SJCRH30 (cell line): ENCODE data around the gene KRTAP10-5. TPM values are rescaled to one million over a fixed set of nuclear protein-coding genes. Genes with fewer than 3 reads are reported as not detected.
"Not testable (repeated sequence)": the region's sequence is repeated elsewhere in the genome, so short reads cannot be mapped to it uniquely, and the experiment has no call there.

Experiments
- DNase-seq, 2 experiments: peaks; one replicate each; pipeline ENCODE4 v3.0.0-alpha.2; 2015 to 2020
- H3K27ac ChIP-seq: fragments of 250-450 bp; sonication (Bioruptor Pico); 2 replicates; pipeline ENCODE4 v1.5.1; 2020; ENCODE audit warnings: mild to moderate bottlenecking, moderate library complexity
- H3K27me3 ChIP-seq: fragments of 250-450 bp; sonication (Bioruptor Pico); 2 replicates; pipeline ENCODE4 v1.5.1; 2020; ENCODE audit warnings: mild to moderate bottlenecking, moderate library complexity
- H3K36me3 ChIP-seq: fragments of 250-450 bp; sonication (Bioruptor Pico); 2 replicates; pipeline ENCODE4 v1.5.1; 2020; ENCODE audit warnings: mild to moderate bottlenecking, moderate library complexity
- H3K4me1 ChIP-seq: fragments of 250-450 bp; sonication (Bioruptor Pico); 2 replicates; pipeline ENCODE4 v1.5.1; 2020; ENCODE audit warnings: mild to moderate bottlenecking, moderate library complexity
- H3K4me3 ChIP-seq: fragments of 250-450 bp; sonication (Bioruptor Pico); 2 replicates; pipeline ENCODE4 v1.5.1; 2020; ENCODE audit warnings: mild to moderate bottlenecking, moderate library complexity
- H3K9me3 ChIP-seq: fragments of 250-450 bp; sonication (Bioruptor Pico); replicated peaks from 2 replicates; pipeline ENCODE4 v1.5.1; 2020; ENCODE audit warnings: mild to moderate bottlenecking, moderate library complexity
- total RNA-seq: library from RNA; depleted of rRNA; stranded (reverse); fragments of >200 nt; shearing (Covaris generic); gene quantifications from 2 replicates; pipeline ENCODE4 v1.2.3, GENCODE V29; 2014

Gene KRTAP10-5
- total RNA-seq, 1 experiment from 2014 or later, result not detected

- Histone ChIP-seq H3K4me3 (no peak within 1 kb of the TSS), H3K9me3 (no peaks in the 10 kb centered on the region), H3K27ac (no peak within 1 kb of the TSS), H3K4me1 (no peaks in the 10 kb centered on the region), H3K36me3 (no peaks in the 10 kb centered on the region), H3K27me3 (0 out of 2 replicates have a peak, but pooled peaks cover 3% of the 10 kb centered on the region)
- no peak for DNase-seq
Observed at GRCh38 chr21:44558695-44559094, 21.7 kb downstream of the KRTAP10-5 start, which contains the start of gene KRTAP10-3. TSS of gene KRTAP10-3 (minus strand) at chr21:44558795. CDS start at chr21:44558715, 80 bp downstream.

GRCh38 chr21:44558329-44558675, 22.1 kb downstream of the KRTAP10-5 start:
- not testable (repeated sequence) for DNase-seq, H3K4me1 ChIP-seq, H3K36me3 ChIP-seq, H3K9me3 ChIP-seq, H3K27ac ChIP-seq, H3K4me3 ChIP-seq, H3K27me3 ChIP-seq

- no peak for DNase-seq
- Histone ChIP-seq H3K4me3 (no peak overlapping the region), H3K27ac (no peak overlapping the region), H3K4me1 (no peaks in the 10 kb centered on the region), H3K9me3 (no peaks in the 10 kb centered on the region), H3K36me3 (no peaks in the 10 kb centered on the region), H3K27me3 (0 out of 2 replicates have a peak, but pooled peaks cover 3% of the 10 kb centered on the region)
Observed at GRCh38 chr21:44557491-44558328, 22.7 kb downstream of the KRTAP10-5 start.

- Histone ChIP-seq H3K4me3 (no peak overlapping the region), H3K36me3 (no peaks in the 10 kb centered on the region), H3K27ac (no peak overlapping the region), H3K27me3 (0 out of 2 replicates have a peak, but pooled peaks cover 3% of the 10 kb centered on the region), H3K9me3 (no peaks in the 10 kb centered on the region), H3K4me1 (no peaks in the 10 kb centered on the region)
- DNase-seq, result no peak
Observed at GRCh38 chr21:44556879-44557278, 23.5 kb downstream of the KRTAP10-5 start.

GRCh38 chr21:44555200-44555875, 25.1 kb downstream of the KRTAP10-5 start:
- H3K4me3 ChIP-seq, result no peak overlapping the region
- no peak for DNase-seq
- no peaks in the 10 kb centered on the region for H3K9me3 ChIP-seq
- H3K27me3 ChIP-seq, result 0 out of 2 replicates have a peak, but pooled peaks cover 3% of the 10 kb centered on the region
- no peaks in the 10 kb centered on the region for H3K36me3 ChIP-seq
- H3K27ac ChIP-seq, result no peak overlapping the region
- H3K4me1 ChIP-seq, result no peaks in the 10 kb centered on the region

GRCh38 chr21:44552681-44553080, 27.7 kb downstream of the KRTAP10-5 start:
- DNase-seq, result no peak
- Histone ChIP-seq H3K36me3 (no peaks in the 10 kb centered on the region), H3K9me3 (no peaks in the 10 kb centered on the region), H3K27ac (no peak overlapping the region), H3K4me3 (no peak overlapping the region), H3K27me3 (0 out of 2 replicates have a peak, but pooled peaks cover 3% of the 10 kb centered on the region), H3K4me1 (no peaks in the 10 kb centered on the region)

GRCh38 chr21:44552136-44552535, 28.3 kb downstream of the KRTAP10-5 start:
- no peaks in the 10 kb centered on the region for H3K36me3 ChIP-seq
- no peaks in the 10 kb centered on the region for H3K4me1 ChIP-seq
- H3K27me3 ChIP-seq, result 0 out of 2 replicates have a peak, but pooled peaks cover 3% of the 10 kb centered on the region
- H3K9me3 ChIP-seq, result no peaks in the 10 kb centered on the region
- no peak overlapping the region for H3K27ac ChIP-seq
- DNase-seq, result no peak
- no peak overlapping the region for H3K4me3 ChIP-seq

- no peak within 1 kb of the TSS for H3K4me3 ChIP-seq
- no peak within 1 kb of the TSS for H3K27ac ChIP-seq
- H3K4me1 ChIP-seq, result no peaks in the 10 kb centered on the region
- no peaks in the 10 kb centered on the region for H3K36me3 ChIP-seq
- DNase-seq, result no peak
- peaks cover 3% of the 10 kb centered on the region; the same call in 1 of the 2 replicates for H3K9me3 ChIP-seq
- no peaks in the 10 kb centered on the region for H3K27me3 ChIP-seq
Observed at GRCh38 chr21:44551340-44551961, 29.0 kb downstream of the KRTAP10-5 start, which contains the start of gene KRTAP10-2. TSS of gene KRTAP10-2 (minus strand) at chr21:44551505. CDS start at chr21:44551458, 47 bp downstream.

GRCh38 chr21:44550807-44551206, 29.6 kb downstream of the KRTAP10-5 start:
- Histone ChIP-seq H3K27ac (no peak overlapping the region), H3K27me3 (no peaks in the 10 kb centered on the region), H3K4me1 (no peaks in the 10 kb centered on the region), H3K4me3 (no peak overlapping the region), H3K36me3 (no peaks in the 10 kb centered on the region), H3K9me3 (peaks cover 3% of the 10 kb centered on the region; the same call in 1 of the 2 replicates)
- no peak for DNase-seq

- DNase-seq, H3K27me3 ChIP-seq, H3K4me3 ChIP-seq, H3K27ac ChIP-seq, H3K36me3 ChIP-seq, H3K4me1 ChIP-seq, H3K9me3 ChIP-seq: not testable (repeated sequence)
Observed at GRCh38 chr21:44550285-44550684, 30.1 kb downstream of the KRTAP10-5 start.

- Histone ChIP-seq H3K27ac (no peak overlapping the region), H3K27me3 (no peaks in the 10 kb centered on the region), H3K36me3 (no peaks in the 10 kb centered on the region), H3K9me3 (peaks cover 3% of the 10 kb centered on the region; the same call in 1 of the 2 replicates), H3K4me3 (no peak overlapping the region), H3K4me1 (no peaks in the 10 kb centered on the region)
- DNase-seq, result no peak
Observed at GRCh38 chr21:44549525-44550211, 30.7 kb downstream of the KRTAP10-5 start.

GRCh38 chr21:44548922-44549321, 31.5 kb downstream of the KRTAP10-5 start:
- Histone ChIP-seq H3K27ac (no peak overlapping the region), H3K27me3 (no peaks in the 10 kb centered on the region), H3K4me1 (no peaks in the 10 kb centered on the region), H3K36me3 (no peaks in the 10 kb centered on the region; the same call in 1 of the 2 replicates), H3K4me3 (no peak overlapping the region), H3K9me3 (peaks cover 3% of the 10 kb centered on the region; the same call in 1 of the 2 replicates)
- DNase-seq, result no peak

GRCh38 chr21:44548381-44548780, 32.0 kb downstream of the KRTAP10-5 start:
- DNase-seq, result no peak
- Histone ChIP-seq H3K9me3 (peaks cover 3% of the 10 kb centered on the region; the same call in 1 of the 2 replicates), H3K27ac (no peak overlapping the region), H3K27me3 (no peaks in the 10 kb centered on the region), H3K4me3 (no peak overlapping the region), H3K36me3 (no peaks in the 10 kb centered on the region; the same call in 1 of the 2 replicates), H3K4me1 (no peaks in the 10 kb centered on the region)

GRCh38 chr21:44547656-44548331, 32.6 kb downstream of the KRTAP10-5 start:
- Histone ChIP-seq H3K36me3 (no peaks in the 10 kb centered on the region; the same call in 1 of the 2 replicates), H3K27me3 (no peaks in the 10 kb centered on the region), H3K9me3 (peaks cover 9% of the 10 kb centered on the region), H3K4me3 (no peak overlapping the region), H3K27ac (no peak overlapping the region), H3K4me1 (no peaks in the 10 kb centered on the region)
- no peak for DNase-seq
